GM21423 (cell line): ENCODE results near the gene ELMO1.

Source experiments
- ATAC-seq: cut with Tn5 transposase; IDR thresholded peaks from one replicate; pipeline ENCODE4 v1.9.1; 2021; ENCODE audit warnings: mild to moderate bottlenecking, moderate library complexity; ENCODE audit not compliant: unreplicated experiment

The ELMO1 gene

GRCh38 chr7:37039131-37039749, 409.4 kb downstream of the ELMO1 start:
- ATAC-seq, result no peak

- no peak for ATAC-seq
Observed at GRCh38 chr7:37038706-37039105, 410.0 kb downstream of the ELMO1 start.

GRCh38 chr7:37037286-37037685, 411.4 kb downstream of the ELMO1 start:
- ATAC-seq, result no peak

- no peak for ATAC-seq
Observed at GRCh38 chr7:37035631-37036030, 413.0 kb downstream of the ELMO1 start.

GRCh38 chr7:37033141-37033540, 415.5 kb downstream of the ELMO1 start:
- no peak for ATAC-seq

GRCh38 chr7:37032258-37032601, 416.4 kb downstream of the ELMO1 start:
- ATAC-seq, result no peak

GRCh38 chr7:37031571-37032257, 416.9 kb downstream of the ELMO1 start:
- ATAC-seq, result no peak

- ATAC-seq, result no peak
Observed at GRCh38 chr7:37028909-37029440, 419.7 kb downstream of the ELMO1 start.

- no peak for ATAC-seq
Observed at GRCh38 chr7:37027557-37028341, 420.9 kb downstream of the ELMO1 start.

GRCh38 chr7:37027104-37027503, 421.6 kb downstream of the ELMO1 start:
- no peak for ATAC-seq

- ATAC-seq, result peak; percentile 59
Observed at GRCh38 chr7:37018954-37019353, 429.7 kb downstream of the ELMO1 start.

- no peak for ATAC-seq
Observed at GRCh38 chr7:37016064-37016878, 432.4 kb downstream of the ELMO1 start.

- ATAC-seq, result no peak
Observed at GRCh38 chr7:37015353-37016034, 433.2 kb downstream of the ELMO1 start.

GRCh38 chr7:37013771-37014170, 434.9 kb downstream of the ELMO1 start:
- no peak for ATAC-seq

- no peak for ATAC-seq
Observed at GRCh38 chr7:37011151-37011890, 437.3 kb downstream of the ELMO1 start.

- ATAC-seq, result no peak
Observed at GRCh38 chr7:37009125-37009675, 439.5 kb downstream of the ELMO1 start.

- no peak for ATAC-seq
Observed at GRCh38 chr7:37007691-37008090, 441.0 kb downstream of the ELMO1 start.

GRCh38 chr7:37007268-37007667, 441.4 kb downstream of the ELMO1 start:
- ATAC-seq, result no peak

- no peak for ATAC-seq
Observed at GRCh38 chr7:37006764-37007163, 441.9 kb downstream of the ELMO1 start.
